ENCODE data around the gene PLEKHA7. TPM values are rescaled to one million over a fixed set of nuclear protein-coding genes. Genes with fewer than 3 reads are reported as not detected.
A peak's percentile ranks its signal among the peaks of the same experiment; 100 is the strongest.

PLEKHA7 gene
- total and polyA plus RNA-seq, 2 of the 13 experiments (the other 11 are each of a cell fraction or from before 2014, with no cell fraction given) = 17.5 to 18.7 TPM

DNA sequence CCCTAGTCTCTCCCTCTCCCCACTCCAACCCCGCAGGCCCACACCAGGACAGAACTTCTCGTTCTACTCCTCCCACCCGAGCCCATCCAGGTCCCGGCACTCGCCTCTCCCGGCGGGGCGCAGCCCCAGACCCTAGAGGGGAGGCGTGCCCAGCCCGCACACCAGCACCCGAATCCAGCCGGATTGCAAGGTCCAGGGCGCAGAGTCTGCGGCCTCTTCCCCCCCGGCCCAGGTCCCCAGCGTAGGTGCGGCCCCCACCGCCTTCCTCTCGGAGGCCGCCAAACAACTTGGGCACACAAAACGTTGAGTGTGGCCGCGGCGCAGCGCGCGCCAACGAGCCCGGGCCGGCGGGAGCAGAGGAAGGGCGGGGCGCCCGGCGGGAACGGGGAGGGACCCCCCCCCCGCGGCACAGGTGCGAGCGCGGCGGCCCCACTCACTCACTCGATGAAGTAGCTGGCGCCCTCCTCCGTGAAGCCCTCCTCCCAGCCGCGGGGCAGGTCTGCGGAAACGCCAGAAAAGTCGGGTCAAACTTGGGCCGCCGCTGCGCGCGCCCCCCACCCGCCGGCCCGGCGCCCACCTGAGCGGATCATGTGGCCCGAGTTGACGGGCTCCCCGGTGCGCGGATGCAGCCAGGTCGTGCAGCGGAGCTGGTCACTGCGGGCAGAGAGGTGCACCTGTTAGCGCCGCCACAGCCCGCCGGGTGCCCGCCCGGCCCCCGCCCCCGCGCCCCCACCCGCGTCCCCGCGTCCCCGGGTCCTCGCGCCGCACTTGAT, 480 bp downstream of the PLEKHA7 start (continued):
- TF ChIP-seq, protein P1, sequence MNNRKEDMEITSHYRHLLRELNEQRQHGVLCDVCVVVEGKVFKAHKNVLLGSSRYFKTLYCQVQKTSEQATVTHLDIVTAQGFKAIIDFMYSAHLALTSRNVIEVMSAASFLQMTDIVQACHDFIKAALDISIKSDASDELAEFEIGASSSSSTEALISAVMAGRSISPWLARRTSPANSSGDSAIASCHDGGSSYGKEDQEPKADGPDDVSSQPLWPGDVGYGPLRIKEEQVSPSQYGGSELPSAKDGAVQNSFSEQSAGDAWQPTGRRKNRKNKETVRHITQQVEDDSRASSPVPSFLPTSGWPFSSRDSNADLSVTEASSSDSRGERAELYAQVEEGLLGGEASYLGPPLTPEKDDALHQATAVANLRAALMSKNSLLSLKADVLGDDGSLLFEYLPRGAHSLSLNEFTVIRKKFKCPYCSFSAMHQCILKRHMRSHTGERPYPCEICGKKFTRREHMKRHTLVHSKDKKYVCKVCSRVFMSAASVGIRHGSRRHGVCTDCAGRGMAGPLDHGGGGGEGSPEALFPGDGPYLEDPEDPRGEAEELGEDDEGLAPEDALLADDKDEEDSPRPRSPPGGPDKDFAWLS (CRISPR knock-in tag; IDR thresholded peaks at IDR 0.05; ENCODE audit: borderline replicate concordance) = no peak
- TF ChIP-seq ZNF841 (CRISPR knock-in tag; IDR thresholded peaks at IDR 0.05; ENCODE audit: borderline replicate concordance) = no peak
- TF ChIP-seq, protein P2, sequence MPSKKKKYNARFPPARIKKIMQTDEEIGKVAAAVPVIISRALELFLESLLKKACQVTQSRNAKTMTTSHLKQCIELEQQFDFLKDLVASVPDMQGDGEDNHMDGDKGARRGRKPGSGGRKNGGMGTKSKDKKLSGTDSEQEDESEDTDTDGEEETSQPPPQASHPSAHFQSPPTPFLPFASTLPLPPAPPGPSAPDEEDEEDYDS (CRISPR knock-in tag; IDR thresholded peaks at IDR 0.05) = no peak
- TF ChIP-seq KDM5B (CRISPR knock-in tag; IDR thresholded peaks at IDR 0.05; ENCODE audit: borderline replicate concordance) = peak; percentile 66; the same call in 1 of the 2 replicates
- TF ChIP-seq ZNF713 (CRISPR knock-in tag; IDR thresholded peaks at IDR 0.05) = no peak
- no peak for TF ChIP-seq STAG1 (CRISPR knock-in tag; IDR thresholded peaks at IDR 0.05)
- TF ChIP-seq, protein P3, sequence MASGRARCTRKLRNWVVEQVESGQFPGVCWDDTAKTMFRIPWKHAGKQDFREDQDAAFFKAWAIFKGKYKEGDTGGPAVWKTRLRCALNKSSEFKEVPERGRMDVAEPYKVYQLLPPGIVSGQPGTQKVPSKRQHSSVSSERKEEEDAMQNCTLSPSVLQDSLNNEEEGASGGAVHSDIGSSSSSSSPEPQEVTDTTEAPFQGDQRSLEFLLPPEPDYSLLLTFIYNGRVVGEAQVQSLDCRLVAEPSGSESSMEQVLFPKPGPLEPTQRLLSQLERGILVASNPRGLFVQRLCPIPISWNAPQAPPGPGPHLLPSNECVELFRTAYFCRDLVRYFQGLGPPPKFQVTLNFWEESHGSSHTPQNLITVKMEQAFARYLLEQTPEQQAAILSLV (CRISPR knock-in tag; IDR thresholded peaks at IDR 0.05; ENCODE audit: borderline replicate concordance) = no peak
- no peak for TF ChIP-seq MXI1 (IDR thresholded peaks at IDR 0.05; ENCODE audit: borderline replicate concordance, low read depth, low read length)
- TF ChIP-seq YEATS2 (CRISPR knock-in tag; IDR thresholded peaks at IDR 0.05; ENCODE audit: borderline replicate concordance) = no peak
- TF ChIP-seq ZNF235 (CRISPR knock-in tag; IDR thresholded peaks at IDR 0.05; ENCODE audit: borderline replicate concordance) = no peak
- peak; percentile 27; the same call in 1 of the 2 replicates for TF ChIP-seq ZBTB7B (CRISPR knock-in tag; IDR thresholded peaks at IDR 0.05)
- TF ChIP-seq, protein P4, sequence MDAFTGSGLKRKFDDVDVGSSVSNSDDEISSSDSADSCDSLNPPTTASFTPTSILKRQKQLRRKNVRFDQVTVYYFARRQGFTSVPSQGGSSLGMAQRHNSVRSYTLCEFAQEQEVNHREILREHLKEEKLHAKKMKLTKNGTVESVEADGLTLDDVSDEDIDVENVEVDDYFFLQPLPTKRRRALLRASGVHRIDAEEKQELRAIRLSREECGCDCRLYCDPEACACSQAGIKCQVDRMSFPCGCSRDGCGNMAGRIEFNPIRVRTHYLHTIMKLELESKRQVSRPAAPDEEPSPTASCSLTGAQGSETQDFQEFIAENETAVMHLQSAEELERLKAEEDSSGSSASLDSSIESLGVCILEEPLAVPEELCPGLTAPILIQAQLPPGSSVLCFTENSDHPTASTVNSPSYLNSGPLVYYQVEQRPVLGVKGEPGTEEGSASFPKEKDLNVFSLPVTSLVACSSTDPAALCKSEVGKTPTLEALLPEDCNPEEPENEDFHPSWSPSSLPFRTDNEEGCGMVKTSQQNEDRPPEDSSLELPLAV (CRISPR knock-in tag; conservative IDR thresholded peaks at IDR 0.05; ENCODE audit: low read depth) = no peak
- TF ChIP-seq REPIN1 (CRISPR knock-in tag; IDR thresholded peaks at IDR 0.05; ENCODE audit: borderline replicate concordance, low read depth) = no peak
- no peak for TF ChIP-seq CHD4 (IDR thresholded peaks at IDR 0.05; ENCODE audit: borderline replicate concordance, low read length)
- TF ChIP-seq SSRP1 (CRISPR knock-in tag; IDR thresholded peaks at IDR 0.05) = no peak
- TF ChIP-seq ZNF83 (CRISPR knock-in tag; IDR thresholded peaks at IDR 0.05; ENCODE audit: borderline replicate concordance) = no peak
- TF ChIP-seq TRIM24 (CRISPR knock-in tag; IDR thresholded peaks at IDR 0.05) = no peak
- no peak for TF ChIP-seq MBD4 (IDR thresholded peaks at IDR 0.05; ENCODE audit: borderline replicate concordance, low read length)
- no peak for TF ChIP-seq FOXK1 (CRISPR knock-in tag; IDR thresholded peaks at IDR 0.05; ENCODE audit: borderline replicate concordance, low read depth)
- TF ChIP-seq, protein P5, sequence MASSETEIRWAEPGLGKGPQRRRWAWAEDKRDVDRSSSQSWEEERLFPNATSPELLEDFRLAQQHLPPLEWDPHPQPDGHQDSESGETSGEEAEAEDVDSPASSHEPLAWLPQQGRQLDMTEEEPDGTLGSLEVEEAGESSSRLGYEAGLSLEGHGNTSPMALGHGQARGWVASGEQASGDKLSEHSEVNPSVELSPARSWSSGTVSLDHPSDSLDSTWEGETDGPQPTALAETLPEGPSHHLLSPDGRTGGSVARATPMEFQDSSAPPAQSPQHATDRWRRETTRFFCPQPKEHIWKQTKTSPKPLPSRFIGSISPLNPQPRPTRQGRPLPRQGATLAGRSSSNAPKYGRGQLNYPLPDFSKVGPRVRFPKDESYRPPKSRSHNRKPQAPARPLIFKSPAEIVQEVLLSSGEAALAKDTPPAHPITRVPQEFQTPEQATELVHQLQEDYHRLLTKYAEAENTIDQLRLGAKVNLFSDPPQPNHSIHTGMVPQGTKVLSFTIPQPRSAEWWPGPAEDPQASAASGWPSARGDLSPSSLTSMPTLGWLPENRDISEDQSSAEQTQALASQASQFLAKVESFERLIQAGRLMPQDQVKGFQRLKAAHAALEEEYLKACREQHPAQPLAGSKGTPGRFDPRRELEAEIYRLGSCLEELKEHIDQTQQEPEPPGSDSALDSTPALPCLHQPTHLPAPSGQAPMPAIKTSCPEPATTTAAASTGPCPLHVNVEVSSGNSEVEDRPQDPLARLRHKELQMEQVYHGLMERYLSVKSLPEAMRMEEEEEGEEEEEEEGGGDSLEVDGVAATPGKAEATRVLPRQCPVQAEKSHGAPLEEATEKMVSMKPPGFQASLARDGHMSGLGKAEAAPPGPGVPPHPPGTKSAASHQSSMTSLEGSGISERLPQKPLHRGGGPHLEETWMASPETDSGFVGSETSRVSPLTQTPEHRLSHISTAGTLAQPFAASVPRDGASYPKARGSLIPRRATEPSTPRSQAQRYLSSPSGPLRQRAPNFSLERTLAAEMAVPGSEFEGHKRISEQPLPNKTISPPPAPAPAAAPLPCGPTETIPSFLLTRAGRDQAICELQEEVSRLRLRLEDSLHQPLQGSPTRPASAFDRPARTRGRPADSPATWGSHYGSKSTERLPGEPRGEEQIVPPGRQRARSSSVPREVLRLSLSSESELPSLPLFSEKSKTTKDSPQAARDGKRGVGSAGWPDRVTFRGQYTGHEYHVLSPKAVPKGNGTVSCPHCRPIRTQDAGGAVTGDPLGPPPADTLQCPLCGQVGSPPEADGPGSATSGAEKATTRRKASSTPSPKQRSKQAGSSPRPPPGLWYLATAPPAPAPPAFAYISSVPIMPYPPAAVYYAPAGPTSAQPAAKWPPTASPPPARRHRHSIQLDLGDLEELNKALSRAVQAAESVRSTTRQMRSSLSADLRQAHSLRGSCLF (CRISPR knock-in tag; IDR thresholded peaks at IDR 0.05; ENCODE audit: borderline replicate concordance) = no peak
